Measurements from ENCODE around the gene DDX1.

DDX1 gene

GRCh38 chr2:15603948-15604347, 12.3 kb downstream of the DDX1 start:
- H3K36me3 ChIP-seq (ENCODE audit: insufficient read depth, low read length) = peaks cover 96% of the 10 kb centered on the region
- peaks cover 17% of the 10 kb centered on the region for H3K4me1 ChIP-seq (ENCODE audit: insufficient read depth, low read length, poor library complexity, severe bottlenecking)
- H3K9me2 ChIP-seq (replicated peaks; ENCODE audit: low read depth, low read length) = no peaks in the 10 kb centered on the region
- TF ChIP-seq EZH2phosphoT487 (IDR thresholded peaks at IDR 0.05; ENCODE audit: borderline replicate concordance) (no peak), CTCF (conservative IDR thresholded peaks at IDR 0.05; ENCODE audit: low read length) (no peak)
- H3K27me3 ChIP-seq (ENCODE audit: insufficient read depth, low read length, poor library complexity, severe bottlenecking) = no peaks in the 10 kb centered on the region
- H3K9ac ChIP-seq (ENCODE audit: low read depth, low read length, poor library complexity, severe bottlenecking) = no peak overlapping the region
- H3K4me3 ChIP-seq (ENCODE audit: low read length, poor library complexity, severe bottlenecking) = no peak overlapping the region
- no peak overlapping the region for H3K4me2 ChIP-seq (ENCODE audit: low read depth, low read length, poor library complexity, severe bottlenecking)
- H4K20me1 ChIP-seq (ENCODE audit: insufficient read depth, low read length, poor library complexity, severe bottlenecking) = peaks cover 8% of the 10 kb centered on the region
- H3F3A ChIP-seq (ENCODE audit: low read depth) = no peaks in the 10 kb centered on the region; the same call in 1 of the 2 replicates
- H3K79me2 ChIP-seq (ENCODE audit: insufficient read depth, low read length) = no peaks in the 10 kb centered on the region
- H2AFZ ChIP-seq (ENCODE audit: low read length) = no peak overlapping the region
- H3K9me3 ChIP-seq (ENCODE audit: insufficient read depth, low read depth, low read length) = no peaks in the 10 kb centered on the region

GRCh38 chr2:15605721-15606120, 14.1 kb downstream of the DDX1 start:
- Histone ChIP-seq H3K4me2 (ENCODE audit: low read depth, low read length, poor library complexity, severe bottlenecking) (no peak overlapping the region), H4K20me1 (ENCODE audit: insufficient read depth, low read length, poor library complexity, severe bottlenecking) (peaks cover 3% of the 10 kb centered on the region), H3F3A (ENCODE audit: low read depth) (no peaks in the 10 kb centered on the region), H3K9ac (ENCODE audit: low read depth, low read length, poor library complexity, severe bottlenecking) (no peak overlapping the region), H3K4me1 (ENCODE audit: insufficient read depth, low read length, poor library complexity, severe bottlenecking) (peaks cover 5% of the 10 kb centered on the region), H3K36me3 (ENCODE audit: insufficient read depth, low read length) (peaks cover 92% of the 10 kb centered on the region), H3K9me3 (ENCODE audit: insufficient read depth, low read depth, low read length) (no peaks in the 10 kb centered on the region), H3K9me2 (replicated peaks; ENCODE audit: low read depth, low read length) (no peaks in the 10 kb centered on the region), H2AFZ (ENCODE audit: low read length) (no peak overlapping the region), H3K79me2 (ENCODE audit: insufficient read depth, low read length) (no peaks in the 10 kb centered on the region), H3K4me3 (ENCODE audit: low read length, poor library complexity, severe bottlenecking) (no peak overlapping the region), H3K27me3 (ENCODE audit: insufficient read depth, low read length, poor library complexity, severe bottlenecking) (no peaks in the 10 kb centered on the region)
- TF ChIP-seq CTCF (conservative IDR thresholded peaks at IDR 0.05; ENCODE audit: low read length) (no peak), EZH2phosphoT487 (IDR thresholded peaks at IDR 0.05; ENCODE audit: borderline replicate concordance) (no peak)

GRCh38 chr2:15606481-15607441, 15.1 kb downstream of the DDX1 start:
- Histone ChIP-seq H3K36me3 (ENCODE audit: insufficient read depth, low read length) (peaks cover 81% of the 10 kb centered on the region), H3K4me3 (ENCODE audit: low read length, poor library complexity, severe bottlenecking) (no peak overlapping the region), H3K79me2 (ENCODE audit: insufficient read depth, low read length) (no peaks in the 10 kb centered on the region), H3K9me2 (replicated peaks; ENCODE audit: low read depth, low read length) (no peaks in the 10 kb centered on the region), H3K4me2 (ENCODE audit: low read depth, low read length, poor library complexity, severe bottlenecking) (no peak overlapping the region), H3K9me3 (ENCODE audit: insufficient read depth, low read depth, low read length) (no peaks in the 10 kb centered on the region), H3K4me1 (ENCODE audit: insufficient read depth, low read length, poor library complexity, severe bottlenecking) (no peaks in the 10 kb centered on the region), H3F3A (ENCODE audit: low read depth) (no peaks in the 10 kb centered on the region), H4K20me1 (ENCODE audit: insufficient read depth, low read length, poor library complexity, severe bottlenecking) (peaks cover 3% of the 10 kb centered on the region), H3K9ac (ENCODE audit: low read depth, low read length, poor library complexity, severe bottlenecking) (no peak overlapping the region), H2AFZ (ENCODE audit: low read length) (no peak overlapping the region), H3K27me3 (ENCODE audit: insufficient read depth, low read length, poor library complexity, severe bottlenecking) (no peaks in the 10 kb centered on the region)
- TF ChIP-seq CTCF (conservative IDR thresholded peaks at IDR 0.05; ENCODE audit: low read length) = no peak
- TF ChIP-seq EZH2phosphoT487 (IDR thresholded peaks at IDR 0.05; ENCODE audit: borderline replicate concordance) = no peak

Measured in Loucy (cell line).